ENCODE data around the gene TSC22D3.
A peak's percentile ranks its signal among the peaks of the same experiment; 100 is the strongest.

TSC22D3 gene

DNA sequence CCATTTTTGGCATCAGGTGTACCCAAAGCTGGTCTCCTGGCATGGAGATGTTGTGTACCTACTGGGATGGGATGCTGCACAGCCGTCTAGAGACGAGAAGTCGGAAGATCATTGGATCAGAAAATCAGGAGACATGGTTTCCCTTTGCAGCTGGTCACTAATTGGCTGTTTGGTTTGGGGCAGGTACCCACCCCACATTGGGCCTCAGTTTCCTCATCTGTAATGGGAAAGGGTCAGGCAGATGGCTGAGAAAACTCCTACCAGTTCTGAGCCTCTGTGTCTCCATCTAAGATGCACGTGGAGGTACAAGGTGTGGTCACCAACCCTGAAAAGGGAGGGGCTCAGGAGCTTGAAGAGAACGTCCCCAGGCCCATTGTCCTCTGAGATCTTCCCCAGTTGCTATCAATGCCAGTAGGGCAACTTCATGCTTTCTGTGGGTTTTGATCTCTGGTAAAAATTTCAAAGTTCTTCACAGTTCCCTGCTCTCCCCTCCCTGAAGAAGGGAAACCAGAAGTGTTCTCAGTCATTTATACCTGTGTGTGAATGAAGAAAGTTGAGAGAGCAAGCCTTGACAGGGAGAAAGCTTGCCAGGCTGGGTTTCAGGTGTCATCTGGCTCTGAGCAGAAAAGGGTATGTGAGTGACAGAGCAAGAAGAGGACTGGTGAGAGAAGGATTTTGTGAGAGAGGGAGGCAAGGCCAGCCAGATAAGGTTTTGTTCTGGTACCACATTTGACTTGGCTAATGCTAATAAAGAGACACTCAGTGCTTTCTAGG is 15.1 kb downstream of the TSC22D3 start:
- DNase-seq (ENCODE audit: low read depth) = no peak

DNA sequence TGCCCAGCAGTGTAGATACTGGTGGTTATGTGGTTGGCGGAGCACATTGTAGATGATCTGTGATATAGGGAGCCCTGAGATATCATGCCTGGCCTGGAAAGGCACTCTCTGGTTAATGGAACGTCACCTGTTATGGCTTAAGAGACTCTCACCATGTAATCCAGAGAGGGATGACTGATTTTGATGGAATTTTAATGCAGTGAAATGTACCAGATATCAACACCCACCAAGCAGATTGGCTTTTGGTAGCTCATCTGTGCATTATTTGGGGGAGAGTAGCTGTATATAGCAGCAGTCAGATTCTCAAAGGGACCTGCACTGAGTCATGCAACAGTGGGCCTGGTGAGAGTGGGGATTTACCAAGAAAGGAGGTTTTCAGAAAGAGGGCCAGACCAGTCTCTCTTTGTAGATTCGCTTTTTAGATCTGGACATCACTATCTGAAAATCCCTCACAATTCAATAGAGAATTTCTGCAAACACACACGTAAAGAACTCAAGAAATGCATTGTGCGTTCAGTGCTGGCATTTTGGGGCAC is 17.3 kb downstream of the TSC22D3 start:
- DNase-seq (ENCODE audit: low read depth) = no peak

DNA sequence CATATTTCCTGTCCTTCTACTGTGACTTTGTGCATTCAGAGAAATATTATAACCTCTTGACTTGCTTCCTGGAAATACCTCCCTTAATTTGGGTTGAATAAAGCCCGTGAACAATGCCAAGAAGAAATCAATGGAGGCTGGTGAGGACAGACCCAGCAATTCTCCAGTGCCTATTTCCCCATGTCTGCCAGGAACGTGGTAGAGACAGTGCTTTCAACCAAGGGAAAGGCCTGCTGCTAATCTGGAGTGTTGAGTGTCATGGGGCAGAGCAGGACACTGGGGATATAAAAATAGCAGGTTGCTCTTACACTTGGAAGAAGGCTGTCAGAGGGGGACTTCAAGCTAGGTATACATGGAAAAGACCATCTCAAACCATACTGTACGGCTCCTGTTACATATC is 19.9 kb downstream of the TSC22D3 start:
- no peak for DNase-seq (ENCODE audit: low read depth)

DNA sequence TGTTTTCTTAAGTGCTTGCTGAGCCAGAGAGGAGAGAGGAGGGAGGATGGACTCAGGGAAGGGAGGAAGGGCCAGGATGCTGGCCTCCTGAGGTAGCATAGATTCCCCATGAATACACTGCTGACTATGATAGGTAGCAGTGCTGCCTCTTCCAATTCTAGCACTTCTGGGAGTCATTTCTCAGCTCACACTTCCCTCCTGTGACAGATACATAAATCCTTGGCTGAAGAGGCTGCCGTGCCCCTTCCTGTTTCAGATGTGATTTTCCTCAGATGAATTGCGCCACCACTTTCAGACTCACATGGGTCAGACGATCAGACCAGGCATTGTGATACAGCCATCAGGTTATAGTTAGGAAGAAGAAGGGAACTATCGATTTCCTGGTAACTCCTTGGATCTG is 22.4 kb downstream of the TSC22D3 start:
- DNase-seq (ENCODE audit: low read depth) = no peak

DNA sequence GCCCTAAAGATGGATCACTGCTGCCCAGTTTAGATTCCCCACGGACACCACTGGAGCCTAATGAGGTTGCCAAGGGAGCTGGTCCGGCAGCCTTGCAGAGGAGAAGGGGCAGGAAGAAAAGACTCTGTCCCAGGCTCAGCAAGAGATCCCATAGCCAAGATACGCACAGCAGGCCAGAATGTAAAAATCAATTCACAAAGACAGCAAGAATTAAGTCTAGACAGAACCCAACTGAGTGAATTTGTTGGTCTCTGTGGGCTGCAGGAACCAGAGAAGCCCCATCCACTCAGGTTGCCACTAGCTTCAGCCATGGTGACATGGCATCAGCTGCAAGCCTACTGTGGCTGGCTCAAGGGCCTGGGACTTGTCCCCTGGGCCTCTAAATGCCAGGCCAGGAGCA is 22.9 kb downstream of the TSC22D3 start:
- no peak for DNase-seq (ENCODE audit: low read depth)

DNA sequence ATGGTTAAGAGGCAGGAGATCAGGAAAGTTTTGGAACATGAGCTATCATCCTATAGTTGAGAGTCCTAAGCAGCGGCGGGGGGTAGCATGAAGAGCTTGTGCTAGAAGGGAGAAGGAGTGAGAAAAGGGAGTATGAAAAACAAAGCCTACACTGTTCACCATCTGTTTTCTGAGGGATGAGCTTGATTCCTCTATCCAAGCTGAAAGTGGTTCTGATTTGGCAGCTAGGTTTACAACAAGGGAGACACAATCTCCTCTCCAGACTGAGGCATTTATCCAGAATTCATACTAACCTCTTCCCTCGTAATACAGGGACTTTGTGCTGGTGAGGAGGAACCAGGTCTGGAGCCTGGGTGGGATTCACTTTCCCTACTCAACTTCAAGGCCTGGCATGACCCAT is 23.5 kb downstream of the TSC22D3 start:
- DNase-seq (ENCODE audit: low read depth) = no peak

DNA sequence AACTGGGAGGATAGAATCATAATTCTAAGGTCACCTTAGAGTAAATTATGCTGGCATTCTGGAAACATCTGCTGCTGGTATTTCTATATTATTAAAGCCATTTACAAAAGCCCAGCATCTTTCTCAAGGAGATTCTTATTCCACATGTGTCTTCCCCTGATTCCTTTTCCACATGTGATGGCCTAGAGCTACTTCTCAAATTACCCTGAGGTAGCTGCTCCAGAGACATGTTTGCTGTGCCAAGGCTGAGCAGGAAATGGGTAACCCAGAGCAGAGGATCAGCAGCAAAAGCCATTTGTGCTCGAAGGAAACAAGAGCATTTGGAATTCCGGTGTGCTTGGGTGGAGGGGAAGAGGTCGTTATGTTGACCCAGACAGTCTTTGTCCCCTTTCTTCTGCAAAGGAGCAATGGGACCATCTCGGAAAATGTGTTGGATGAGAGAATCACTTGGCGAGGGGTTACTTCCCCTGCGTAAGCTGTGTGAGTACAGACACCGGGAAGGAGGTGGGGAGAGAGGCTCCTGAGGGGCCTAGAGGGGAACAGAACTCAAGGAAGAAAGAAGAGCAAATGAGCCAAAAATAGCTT is 24.6 kb downstream of the TSC22D3 start:
- DNase-seq (ENCODE audit: low read depth) = no peak

DNA sequence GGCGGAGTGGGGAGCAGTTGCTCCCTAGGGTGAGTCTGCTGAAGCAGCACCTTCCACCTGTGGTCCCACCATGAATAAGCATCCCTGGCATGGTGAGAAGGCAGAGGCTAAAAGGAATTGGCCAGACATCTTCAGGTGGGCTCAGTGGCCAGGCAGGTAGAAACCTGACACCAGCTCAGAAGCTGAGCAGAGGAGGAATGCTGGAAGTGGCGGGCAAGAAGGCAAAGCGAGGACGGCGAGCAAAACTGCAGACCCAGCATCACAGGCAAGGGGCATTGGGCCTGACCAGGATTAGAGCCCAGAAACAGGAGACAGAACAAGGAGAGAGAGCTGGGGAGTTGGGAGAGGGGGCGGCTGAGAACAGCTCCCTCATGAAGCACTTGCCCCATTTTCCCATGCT is 25.3 kb downstream of the TSC22D3 start:
- no peak for DNase-seq (ENCODE audit: low read depth)

DNA sequence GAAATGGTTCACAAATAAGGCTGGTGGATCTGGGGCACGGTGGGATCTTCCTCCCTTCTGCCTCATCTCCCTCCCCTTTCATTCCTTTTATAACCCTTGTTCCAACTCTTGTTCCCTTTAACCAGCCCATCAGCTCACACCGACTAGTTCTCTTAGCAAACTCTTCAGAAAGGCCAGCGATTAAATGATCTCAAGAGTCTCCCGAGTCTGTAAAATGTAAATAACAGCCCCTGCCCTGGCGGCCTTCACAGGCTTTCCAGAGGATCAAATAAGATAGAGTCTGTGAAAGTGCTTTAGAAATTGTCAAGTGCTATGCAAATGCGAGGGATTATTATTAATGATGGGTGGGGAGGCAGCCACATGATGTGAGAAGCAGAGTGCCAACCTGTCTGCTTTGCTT is 27.1 kb downstream of the TSC22D3 start:
- DNase-seq (ENCODE audit: low read depth) = no peak

DNA sequence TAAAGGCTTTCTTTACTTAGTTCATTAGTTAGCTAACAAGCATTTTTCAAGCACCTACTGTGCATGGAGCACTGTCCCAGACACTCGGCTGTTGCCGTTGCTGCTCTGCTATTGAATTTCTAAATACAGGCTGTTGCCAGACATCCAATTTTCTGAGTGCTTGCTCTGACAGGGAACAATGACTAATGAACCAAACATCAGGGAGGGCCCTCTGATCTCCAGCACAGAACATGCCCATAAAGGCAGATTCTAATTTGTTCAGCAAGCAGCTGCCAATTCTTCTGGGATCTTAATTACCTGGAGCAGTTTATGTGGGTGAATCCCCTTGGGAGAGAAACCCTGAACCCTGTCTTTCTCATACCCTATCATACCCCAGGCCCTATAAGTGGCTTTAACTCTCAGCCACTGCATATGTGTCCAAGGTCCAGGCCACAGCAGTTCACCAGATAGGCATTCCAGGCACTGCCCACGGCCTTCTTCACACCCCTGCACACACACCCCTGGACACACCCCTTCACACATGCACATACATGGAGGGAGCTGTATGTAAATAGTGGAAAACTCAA is 27.9 kb downstream of the TSC22D3 start:
- peak; percentile 5 for DNase-seq (ENCODE audit: low read depth)

DNA sequence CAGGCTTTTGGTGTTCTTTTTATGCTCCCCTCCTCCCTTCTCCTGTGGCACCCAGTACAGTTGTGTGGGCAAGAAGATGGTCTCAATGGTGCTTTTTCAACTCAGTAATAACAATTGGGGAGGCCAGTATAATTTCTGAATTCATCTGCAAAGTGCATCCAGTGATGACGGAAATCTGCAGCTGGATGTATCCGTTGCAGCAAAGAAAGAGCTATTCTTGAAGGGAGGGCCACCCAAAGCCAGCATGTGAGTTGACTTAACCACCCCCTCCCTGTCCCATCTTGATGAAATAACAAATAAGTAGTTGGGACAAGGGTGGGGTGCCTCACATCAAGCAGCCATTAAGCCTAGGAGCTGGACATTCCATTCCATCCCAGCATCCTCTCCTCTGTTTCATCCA is 30.7 kb downstream of the TSC22D3 start:
- no peak for DNase-seq (ENCODE audit: low read depth)

DNA sequence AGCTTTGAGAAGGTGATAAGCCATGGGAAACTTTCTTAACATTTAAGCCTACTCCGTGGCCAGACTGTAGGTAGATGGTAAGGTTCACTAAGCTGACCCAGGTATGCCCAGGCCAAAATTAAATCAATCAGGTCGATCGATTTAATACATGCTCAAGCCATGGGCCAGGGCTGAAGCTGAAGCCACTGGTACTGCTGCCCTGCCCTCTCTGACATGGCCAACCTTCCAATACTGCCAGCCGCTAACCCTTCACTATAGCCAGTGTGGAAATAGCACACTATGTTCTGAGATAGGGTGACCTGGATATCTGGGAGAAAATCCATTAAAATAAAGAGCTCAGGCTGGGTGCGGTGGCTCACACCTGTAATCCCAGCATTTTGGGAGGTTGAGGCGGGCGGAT is 31.6 kb downstream of the TSC22D3 start:
- DNase-seq (ENCODE audit: low read depth) = no peak

DNA sequence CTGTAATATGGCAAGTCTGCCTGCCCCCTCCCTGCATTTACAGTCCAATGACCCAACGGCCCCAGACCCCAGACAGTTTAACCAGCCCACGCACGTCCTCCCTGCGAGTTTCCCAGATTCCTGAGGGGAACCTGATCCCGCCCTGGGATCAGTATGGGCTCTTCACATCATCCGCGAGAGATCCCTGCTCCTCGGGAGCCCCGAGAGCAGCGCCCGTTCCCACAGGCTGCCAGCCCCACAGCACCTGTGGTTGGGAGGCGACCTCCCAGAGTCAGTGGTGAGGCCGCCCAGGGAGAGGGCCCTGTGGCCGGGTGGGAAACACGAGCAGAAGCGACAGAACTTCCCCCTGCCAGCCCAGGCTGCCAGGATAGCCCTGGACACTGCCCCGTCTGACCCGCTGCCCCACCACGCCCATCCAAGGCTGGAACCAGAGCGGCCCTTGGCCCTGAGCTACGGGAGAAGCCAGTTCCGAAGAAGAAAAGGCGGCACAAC is 32.8 kb downstream of the TSC22D3 start:
- no peak for DNase-seq (ENCODE audit: low read depth)

DNA sequence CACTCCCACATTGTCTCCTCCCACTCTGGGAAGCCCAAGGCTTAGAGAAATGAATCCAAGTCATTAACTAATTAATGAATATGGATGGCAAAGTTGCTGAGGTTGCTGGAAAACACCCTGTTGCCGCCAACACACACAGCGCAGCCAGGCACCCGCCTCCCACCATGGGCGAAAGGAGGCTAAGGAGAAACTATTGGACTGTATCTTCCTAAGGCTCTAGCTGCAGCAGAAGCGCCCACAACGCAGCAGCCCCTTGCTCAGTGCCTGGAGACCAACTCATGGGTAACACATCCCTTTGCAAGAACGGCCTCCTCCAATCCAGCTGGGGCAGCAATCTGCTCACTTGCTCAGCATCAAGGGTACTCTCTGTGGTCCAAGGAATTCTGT is 34.2 kb downstream of the TSC22D3 start:
- DNase-seq (ENCODE audit: low read depth) = no peak

DNA sequence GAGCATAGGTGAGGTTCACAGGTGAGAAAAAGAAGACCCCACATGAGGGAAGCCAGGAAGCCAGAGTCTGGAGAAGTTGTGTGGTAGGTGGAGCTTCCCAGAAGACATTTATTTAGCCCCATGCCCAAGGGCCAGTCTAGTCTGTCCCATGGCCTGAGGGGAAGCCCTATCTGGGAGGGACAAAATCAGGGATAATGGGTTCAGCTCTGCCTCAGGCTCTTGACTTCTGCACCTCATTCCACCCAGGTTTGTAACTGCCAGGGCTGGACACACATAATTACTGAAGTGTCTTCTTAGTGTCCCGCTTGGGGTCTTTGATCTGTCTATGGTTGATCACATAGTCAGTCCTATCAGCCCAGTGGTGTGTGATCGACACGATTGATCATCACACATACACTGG is 36.0 kb downstream of the TSC22D3 start:
- no peak for DNase-seq (ENCODE audit: low read depth)

DNA sequence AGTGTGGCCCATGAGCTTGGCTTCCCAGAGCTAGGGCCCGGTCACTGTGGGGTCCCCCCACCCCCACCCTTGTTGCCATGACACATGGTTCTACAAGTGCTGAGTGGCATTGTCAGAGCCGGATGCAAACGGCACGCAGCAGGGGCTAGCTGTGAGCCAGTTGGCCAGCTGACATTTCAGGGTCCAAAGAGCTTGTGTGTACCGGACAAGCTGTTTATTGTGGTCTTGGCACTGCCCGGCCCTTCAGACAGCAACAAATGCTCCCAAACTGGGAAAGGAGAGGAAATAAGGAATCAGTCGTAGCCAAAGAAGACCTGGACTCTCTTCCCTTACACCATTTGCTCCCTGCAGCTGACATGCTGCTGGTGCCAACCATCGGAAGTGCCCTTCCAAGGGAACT is 36.8 kb downstream of the TSC22D3 start:
- no peak for DNase-seq (ENCODE audit: low read depth)

DNA sequence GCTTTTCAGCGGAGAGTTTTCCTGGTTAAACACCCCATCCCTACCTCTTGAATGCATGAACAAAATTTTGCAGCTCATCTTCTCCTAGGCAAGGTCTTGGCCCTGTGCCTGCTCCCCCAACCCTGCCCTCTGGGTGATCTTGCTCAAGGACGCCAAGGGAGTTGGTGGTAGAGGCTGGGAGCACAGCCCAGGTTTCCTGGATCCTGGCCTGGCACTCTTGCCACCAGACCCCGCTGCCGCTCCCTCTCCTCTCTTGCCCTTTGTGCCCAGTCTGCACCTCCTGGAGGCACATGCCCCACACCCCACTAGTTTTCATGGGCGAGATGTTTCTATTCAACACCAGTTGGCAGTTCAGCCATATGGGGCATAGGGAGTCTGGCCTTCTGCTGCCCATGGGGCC is 37.3 kb downstream of the TSC22D3 start:
- DNase-seq (ENCODE audit: low read depth) = no peak

DNA sequence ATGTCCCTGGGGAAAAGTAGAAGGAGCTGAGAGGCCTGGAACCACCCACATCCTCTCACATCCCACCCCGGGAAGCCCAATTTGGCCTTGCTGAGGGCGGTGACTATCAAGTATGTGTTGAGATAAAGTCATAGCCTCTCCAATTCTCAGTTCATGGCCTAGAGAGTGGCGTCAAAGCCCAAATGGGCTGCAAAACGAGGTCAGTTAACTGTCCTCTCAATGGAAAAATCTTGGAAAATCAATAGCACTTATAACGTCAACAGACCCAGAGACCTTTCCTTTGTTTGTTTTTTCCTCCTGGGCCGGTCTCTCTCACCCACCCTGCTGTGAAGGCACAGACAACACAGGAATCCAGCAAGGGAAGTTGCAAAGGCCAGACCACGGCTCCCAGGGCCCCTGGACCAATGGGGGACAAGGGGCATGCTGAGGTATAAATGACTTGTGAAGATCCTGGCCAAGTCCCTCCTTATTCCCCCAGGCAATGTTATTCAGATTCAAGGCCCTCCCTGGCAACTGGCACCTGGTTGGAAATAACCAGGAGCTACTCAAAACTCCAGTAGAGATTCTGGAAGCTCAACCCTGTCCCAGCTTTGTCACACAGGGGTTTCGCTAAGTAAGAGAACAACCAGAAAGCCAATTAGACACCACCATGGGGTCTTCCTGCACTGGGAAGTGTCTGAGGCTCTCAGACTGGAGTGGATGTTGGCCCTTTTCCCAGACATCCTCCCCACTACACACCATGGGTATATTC is 38.6 kb downstream of the TSC22D3 start:
- no peak for DNase-seq (ENCODE audit: low read depth)

DNA sequence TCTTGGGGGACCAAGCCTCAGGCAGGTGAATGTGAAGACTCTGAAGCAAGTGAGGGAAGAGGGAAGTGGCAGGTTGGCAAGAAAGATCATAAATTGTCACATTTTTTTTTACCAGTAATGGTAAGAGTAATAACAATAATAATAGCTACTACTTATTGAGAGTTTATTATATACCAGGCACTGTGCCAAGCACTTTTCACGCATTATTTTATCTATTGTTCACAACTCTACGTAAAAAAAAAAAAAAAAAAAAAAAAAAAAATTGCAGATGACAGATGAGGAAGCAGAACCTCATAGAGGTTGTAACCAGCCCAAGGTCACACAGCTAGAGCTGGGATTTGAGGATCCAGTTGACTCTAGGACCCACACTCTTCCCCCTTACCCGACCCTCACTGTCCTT is 40.9 kb downstream of the TSC22D3 start:
- no peak for DNase-seq (ENCODE audit: low read depth)

DNA sequence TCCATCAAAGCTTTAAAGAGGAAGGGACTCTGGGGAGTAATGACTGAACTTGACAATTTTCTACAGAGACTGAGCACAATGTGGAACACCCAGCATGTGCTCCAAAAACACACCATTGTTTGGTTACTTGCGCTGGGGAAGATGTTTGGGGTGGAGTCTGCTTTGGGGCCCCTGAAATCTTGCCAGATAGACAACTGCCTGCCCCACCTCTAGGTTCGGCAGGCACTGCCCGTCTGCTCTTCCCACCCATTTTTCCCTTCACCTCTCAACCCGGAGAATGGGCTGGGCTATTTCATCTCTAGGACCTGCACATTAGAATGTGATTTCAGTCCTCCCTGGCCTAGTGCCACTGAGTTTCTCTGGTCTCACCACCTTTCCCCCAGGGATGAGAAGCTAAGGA is 41.9 kb downstream of the TSC22D3 start:
- DNase-seq (ENCODE audit: low read depth) = no peak

DNA sequence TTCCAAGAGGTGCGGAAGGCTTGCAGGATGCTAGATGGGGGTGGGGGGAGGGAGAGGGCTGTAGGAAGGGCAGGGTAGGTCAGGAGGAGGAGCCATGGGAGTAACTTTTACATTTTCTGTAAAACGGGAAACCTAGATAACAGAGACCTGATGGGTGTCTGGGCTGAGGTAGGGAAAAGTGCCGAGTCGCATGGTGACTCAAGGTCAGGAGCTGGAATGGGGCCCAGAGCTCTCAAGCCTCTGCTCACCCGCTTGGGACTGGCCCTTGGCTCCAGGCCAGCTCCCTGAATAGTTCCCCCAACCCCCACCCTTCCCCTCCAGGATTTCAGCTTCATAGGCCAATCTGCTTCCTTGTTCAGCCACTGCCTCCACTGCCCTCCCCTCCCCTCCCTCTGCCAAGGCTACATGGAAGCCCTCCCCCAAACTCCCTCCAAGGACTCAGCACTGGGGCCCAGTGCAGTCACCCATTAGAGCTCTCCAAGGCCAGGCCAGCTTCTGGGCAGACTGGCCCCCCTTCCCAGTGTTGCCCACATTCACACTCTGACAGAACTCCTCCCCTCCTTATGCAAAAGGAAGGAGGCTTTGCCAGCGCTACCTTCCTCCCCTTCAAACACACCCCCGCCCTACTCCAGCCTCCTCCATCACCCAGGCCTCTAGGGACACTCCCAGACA is 43.6 kb downstream of the TSC22D3 start:
- DNase-seq (ENCODE audit: low read depth) = no peak
